Right lobe of liver (tissue), 4 donors: Measurements from ENCODE around the gene TMPRSS15.

Experiments used
- CTCF ChIP-seq, 4 donors: fragments of 200-600 bp in 3 of 4; fragments of 450-650 bp in 1 of 4; IDR thresholded peaks; one replicate each; pipeline versions ENCODE4 v1.5.1 to v1.8.0; 2016 to 2022; ENCODE audit warnings: antibody characterized with exemption in 4 of 4, mild to moderate bottlenecking in 2 of 4
- POLR2A ChIP-seq: fragments of 450-650 bp; IDR thresholded peaks from one replicate; pipeline ENCODE4 v1.6.1; 2017; ENCODE audit warnings: antibody characterized with exemption, mild to moderate bottlenecking
- donor health status: DM: no; HTN: no; CAD: no.
- donor health status: DM: no; HTN: no; CAD: no.
- donor health status: DM: no; HTN: yes; CAD: no.

DNA sequence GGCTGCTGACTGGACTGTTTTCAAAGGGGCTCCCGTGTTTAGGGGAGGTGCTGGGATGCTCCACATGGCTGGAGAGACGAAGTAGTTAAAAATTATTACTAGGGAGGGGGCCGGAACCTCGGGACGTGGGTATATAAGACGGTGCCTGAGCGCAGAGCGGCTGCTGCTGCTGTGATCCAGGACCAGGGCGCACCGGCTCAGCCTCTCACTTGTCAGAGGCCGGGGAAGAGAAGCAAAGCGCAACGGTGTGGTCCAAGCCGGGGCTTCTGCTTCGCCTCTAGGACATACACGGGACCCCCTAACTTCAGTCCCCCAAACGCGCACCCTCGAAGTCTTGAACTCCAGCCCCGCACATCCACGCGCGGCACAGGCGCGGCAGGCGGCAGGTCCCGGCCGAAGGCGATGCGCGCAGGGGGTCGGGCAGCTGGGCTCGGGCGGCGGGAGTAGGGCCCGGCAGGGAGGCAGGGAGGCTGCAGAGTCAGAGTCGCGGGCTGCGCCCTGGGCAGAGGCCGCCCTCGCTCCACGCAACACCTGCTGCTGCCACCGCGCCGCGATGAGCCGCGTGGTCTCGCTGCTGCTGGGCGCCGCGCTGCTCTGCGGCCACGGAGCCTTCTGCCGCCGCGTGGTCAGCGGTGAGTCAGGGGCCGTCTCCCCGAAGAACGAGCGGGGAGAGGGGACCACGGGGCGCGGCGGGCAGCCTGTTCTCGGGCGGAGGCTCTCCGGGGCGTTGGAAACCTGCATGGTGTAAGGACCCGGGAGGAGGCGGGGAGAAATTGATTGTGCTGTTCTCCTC, 158.7 kb downstream of the TMPRSS15 start, which contains the start of gene CHODL:
- TF ChIP-seq CTCF (IDR thresholded peaks at IDR 0.05) (no peak), POLR2A (no peak)
